Endothelial cell of umbilical vein (primary cell): ENCODE results near the gene TTC13. TPM values are rescaled to one million over a fixed set of nuclear protein-coding genes. Genes with fewer than 3 reads are reported as not detected.

Experiments
- BruUV-seq: library from RNA; stranded (reverse); fragments of 400-500 nt; replicated peaks from 2 replicates; lab custom pipeline; 2021; lab: Mats Ljungman, UMichigan
- CTCF ChIA-PET: fragments of 300-600, 350-600 bp; sonication (Branson Sonifier 250); formaldehyde crosslinking; loops from one replicate; lab custom pipeline; 2021; ENCODE audit warnings: antibody characterized with exemption, inconsistent platforms; lab: Charles Lee
- POLR2A ChIA-PET: fragments of 300-600, 350-600 bp; sonication (Branson Sonifier 250); formaldehyde crosslinking; loops from one replicate; lab custom pipeline; 2021; ENCODE audit warnings: antibody characterized with exemption, inconsistent platforms; lab: Charles Lee
- DNase-seq: peaks from one replicate; pipeline ENCODE4 v3.0.0-alpha.2; 2011; ENCODE audit warnings: low read depth, low spot score
- FAIRE-seq: peaks from 2 replicates; lab custom pipeline; 2011; peaks lifted over from hg19 to GRCh38; lab: Jason Lieb, UNC
- H2AFZ ChIP-seq: 2 replicates; pipeline ENCODE4 v1.6.0; 2012; ENCODE audit warnings: low read depth, low read length, control low read depth, inconsistent platforms
- H3K27ac ChIP-seq: 2 replicates; pipeline ENCODE4 v1.5.1; 2011; ENCODE audit warnings: low read depth, mild to moderate bottlenecking, control low read depth, low read length, moderate library complexity; ENCODE audit not compliant: insufficient read depth
- H3K27me3 ChIP-seq, 2 experiments: 2 replicates each; pipeline versions ENCODE4 v1.6.0 to v1.6.1; 2011; ENCODE audit warnings: low read length in 2 of 2, mixed read lengths in 1 of 2; ENCODE audit not compliant: control insufficient read depth in 2 of 2, insufficient read depth in 2 of 2
- H3K36me3 ChIP-seq, 2 experiments: 2 replicates in 1 of 2; 3 replicates in 1 of 2; pipeline ENCODE4 v1.5.1; 2011; ENCODE audit warnings: low read length in 2 of 2, mild to moderate bottlenecking in 1 of 2, moderate library complexity in 1 of 2; ENCODE audit not compliant: control insufficient read depth in 2 of 2, insufficient read depth in 2 of 2; ENCODE audit errors: extremely low read depth in 1 of 2
- H3K4me1 ChIP-seq: 3 replicates; pipeline ENCODE4 v1.5.1; 2011; ENCODE audit warnings: mild to moderate bottlenecking, low read length; ENCODE audit not compliant: control insufficient read depth, insufficient read depth; ENCODE audit errors: extremely low read depth
- H3K4me2 ChIP-seq: 2 replicates; pipeline ENCODE4 v1.6.1; 2011; ENCODE audit warnings: low read length, control low read depth, mixed read lengths; ENCODE audit not compliant: insufficient read depth
- H3K4me3 ChIP-seq, 3 experiments: fragments of 200-600 bp in 1 of 3; sonication (generic), shearing (Covaris generic) in 1 of 3; replicated peaks in 1 of 3; 2 replicates each; pipeline ENCODE4 v1.5.1; 2011 to 2016; ENCODE audit warnings: control low read depth in 3 of 3, low read length in 3 of 3, mild to moderate bottlenecking in 2 of 3, inconsistent platforms in 1 of 3, low read depth in 1 of 3, moderate library complexity in 1 of 3; ENCODE audit not compliant: insufficient read depth in 1 of 3
- H3K79me2 ChIP-seq: 2 replicates; pipeline ENCODE4 v1.6.0; 2012; ENCODE audit warnings: low read length, inconsistent platforms; ENCODE audit not compliant: control insufficient read depth, insufficient read depth
- H3K9ac ChIP-seq: replicated peaks from 2 replicates; pipeline ENCODE3; 2011; ENCODE audit warnings: low read length, control low read depth; ENCODE audit not compliant: insufficient read depth; ENCODE audit errors: extremely low read depth
- H3K9me1 ChIP-seq: replicated peaks from 3 replicates; pipeline ENCODE4 v1.6.0; 2011; ENCODE audit warnings: mild to moderate bottlenecking, low read length; ENCODE audit not compliant: control insufficient read depth, insufficient read depth; ENCODE audit errors: extremely low read depth
- H3K9me3 ChIP-seq: replicated peaks from 2 replicates; pipeline ENCODE4 v1.5.1; 2012; ENCODE audit warnings: low read length, inconsistent platforms; ENCODE audit not compliant: control insufficient read depth, insufficient read depth
- H4K20me1 ChIP-seq: replicated peaks from 2 replicates; pipeline ENCODE3; 2011; ENCODE audit warnings: mild to moderate bottlenecking, low read length; ENCODE audit not compliant: control insufficient read depth, insufficient read depth; ENCODE audit errors: extremely low read depth
- EZH2 ChIP-seq: IDR thresholded peaks from 2 replicates; pipeline ENCODE4 v1.6.1; 2012; ENCODE audit warnings: borderline replicate concordance, low read depth, mild to moderate bottlenecking, moderate library complexity, low read length, inconsistent platforms; ENCODE audit not compliant: severe bottlenecking
- FOS ChIP-seq: IDR thresholded peaks from 2 replicates; pipeline ENCODE4 v1.6.1; 2011; ENCODE audit warnings: mild to moderate bottlenecking, low read length, moderate library complexity, borderline replicate concordance; ENCODE audit not compliant: insufficient read depth
- GATA2 ChIP-seq: IDR thresholded peaks from 2 replicates; pipeline ENCODE4 v1.7.0; 2011; ENCODE audit warnings: low read depth, mild to moderate bottlenecking, moderate library complexity, mixed read lengths, low read length; ENCODE audit not compliant: insufficient read length, insufficient read depth
- JUN ChIP-seq: IDR thresholded peaks from 2 replicates; pipeline ENCODE4 v1.6.1; 2011; ENCODE audit warnings: borderline replicate concordance, low read depth; ENCODE audit not compliant: insufficient read length, insufficient read depth
- MAX ChIP-seq: IDR thresholded peaks from 2 replicates; pipeline ENCODE4 v1.6.1; 2011; ENCODE audit not compliant: insufficient read depth, insufficient read length
- MYC ChIP-seq: IDR thresholded peaks from one replicate; pipeline ENCODE4 v1.6.1; 2011; ENCODE audit warnings: mild to moderate bottlenecking, low read depth, low read length
- POLR2A ChIP-seq: IDR thresholded peaks from 2 replicates; pipeline ENCODE4 v1.6.1; 2012; ENCODE audit warnings: low read depth, mild to moderate bottlenecking, control low read depth, low read length
- POLR2AphosphoS5 ChIP-seq: IDR thresholded peaks from 2 replicates; pipeline ENCODE4 v1.6.1; 2012; ENCODE audit warnings: low read depth, mild to moderate bottlenecking, control low read depth, low read length, moderate library complexity; ENCODE audit not compliant: insufficient read depth
- dilution Hi-C: fragments of 300-500 bp; cut with MboI; formaldehyde crosslinking; loops from one replicate; pipeline ENCODE4 v1.15.0; 2019; ENCODE audit warnings: low sequenced_read_pairs; ENCODE audit not compliant: extremely low pct_ligation_motif_present
- intact Hi-C: fragments of 100-400 bp; cut with micrococcal nuclease; formaldehyde crosslinking; loops from one replicate; pipeline ENCODE4 v1.10.0; 2022
- polyA plus RNA-seq, 4 experiments: library from polyadenylated mRNA; depleted of rRNA in 3 of 4; stranded (reverse) in 3 of 4; unstranded in 1 of 4; fragments of >200 nt; gene quantifications; 2 replicates each; pipeline versions ENCODE4 v1.2.1 to v1.2.3, GENCODE V29; 2011 to 2012; ENCODE audit warnings: missing spikeins in 1 of 4
- total RNA-seq: library from RNA; stranded (reverse); gene quantifications from 2 replicates; pipeline ENCODE4 v1.2.3, GENCODE V29; 2021
- TF ChIP-seq, protein P1 (sequence below), 2 donors: IDR thresholded peaks; 1 replicate in 1 of 2; 2 replicates in 1 of 2; pipeline ENCODE4 v1.5.1; 2011; ENCODE audit warnings: low read length in 2 of 2, mild to moderate bottlenecking in 2 of 2, moderate library complexity in 2 of 2, control low read depth in 1 of 2, inconsistent platforms in 1 of 2, low read depth in 1 of 2; ENCODE audit not compliant: insufficient read depth in 1 of 2; ENCODE audit errors: extremely low read depth in 1 of 2

Gene TTC13
- total and polyA plus RNA-seq, 2 donors (not counting 3 experiments of a cell fraction or from before 2014, with no cell fraction given): 8.8 to 23.9 TPM

DNA sequence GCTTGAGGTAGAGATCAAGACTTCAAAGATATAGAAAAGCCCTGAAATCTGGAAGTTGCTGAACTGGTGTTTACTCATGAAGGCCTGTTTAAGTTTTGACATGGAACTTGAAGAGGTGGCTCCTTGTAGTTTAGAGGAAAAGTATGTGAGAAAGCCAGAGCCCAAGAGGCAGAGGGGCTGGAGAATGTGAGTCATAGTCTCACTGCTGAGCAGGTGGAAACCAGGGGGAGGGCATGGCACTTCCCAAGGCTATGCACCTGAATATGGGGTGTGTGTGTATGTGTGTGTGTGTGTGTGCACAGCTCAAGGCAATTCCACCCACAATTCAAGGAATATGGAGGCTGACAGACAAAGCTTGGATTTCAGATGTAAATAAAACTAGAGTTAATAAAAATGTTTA, 63.6 kb downstream of the TTC13 start:
- H4K20me1 ChIP-seq: no peaks in the 10 kb centered on the region
- CTCF ChIA-PET: no interaction called here
- BruUV-seq: no TSS peak

More for the DNA sequence above, 63.6 kb downstream of the TTC13 start:
- no peak for FAIRE-seq
- Histone ChIP-seq H3K27me3 (no peaks in the 10 kb centered on the region), H3K36me3 (peaks cover 2 to 15% of the 10 kb centered on the region in 2 experiments), H3K79me2 (no peaks in the 10 kb centered on the region), H3K4me1 (no peaks in the 10 kb centered on the region), H3K9me1 (no peaks in the 10 kb centered on the region), H3K27ac (no peak overlapping the region), H3K9me3 (no peaks in the 10 kb centered on the region), H3K9ac (no peak overlapping the region), H2AFZ (no peak overlapping the region), H3K4me2 (no peak overlapping the region), H3K4me3 (no peak overlapping the region)
- dilution Hi-C loops: no loop called here
- no peak for DNase-seq
- intact Hi-C loops: no loop called here
- TF ChIP-seq MAX (no peak), JUN (no peak), POLR2AphosphoS5 (no peak), FOS (no peak), GATA2 (no peak), MYC (no peak), EZH2 (no peak), POLR2A (no peak)
- TF ChIP-seq, protein P1, sequence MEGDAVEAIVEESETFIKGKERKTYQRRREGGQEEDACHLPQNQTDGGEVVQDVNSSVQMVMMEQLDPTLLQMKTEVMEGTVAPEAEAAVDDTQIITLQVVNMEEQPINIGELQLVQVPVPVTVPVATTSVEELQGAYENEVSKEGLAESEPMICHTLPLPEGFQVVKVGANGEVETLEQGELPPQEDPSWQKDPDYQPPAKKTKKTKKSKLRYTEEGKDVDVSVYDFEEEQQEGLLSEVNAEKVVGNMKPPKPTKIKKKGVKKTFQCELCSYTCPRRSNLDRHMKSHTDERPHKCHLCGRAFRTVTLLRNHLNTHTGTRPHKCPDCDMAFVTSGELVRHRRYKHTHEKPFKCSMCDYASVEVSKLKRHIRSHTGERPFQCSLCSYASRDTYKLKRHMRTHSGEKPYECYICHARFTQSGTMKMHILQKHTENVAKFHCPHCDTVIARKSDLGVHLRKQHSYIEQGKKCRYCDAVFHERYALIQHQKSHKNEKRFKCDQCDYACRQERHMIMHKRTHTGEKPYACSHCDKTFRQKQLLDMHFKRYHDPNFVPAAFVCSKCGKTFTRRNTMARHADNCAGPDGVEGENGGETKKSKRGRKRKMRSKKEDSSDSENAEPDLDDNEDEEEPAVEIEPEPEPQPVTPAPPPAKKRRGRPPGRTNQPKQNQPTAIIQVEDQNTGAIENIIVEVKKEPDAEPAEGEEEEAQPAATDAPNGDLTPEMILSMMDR (IDR thresholded peaks at IDR 0.05; ENCODE audit: extremely low read depth in 1 of 2, insufficient read depth in 1 of 2, low read depth in 1 of 2, low read length in 2 of 2): no peak
- POLR2A ChIA-PET: no interaction called here
